Activated naive CD4-positive, alpha-beta T cell treated with anti-CD3 and anti-CD28 coated beads, Interleukin-2, amount 10 ng/mL, durations not matched to agents 7 days and 5 days (primary cell): ENCODE measurements around the gene ZC3H14.
A peak's percentile ranks its signal among the peaks of the same experiment; 100 is the strongest.

Source experiments
- CTCF ChIA-PET: fragments of 350-600 bp; sonication (Branson Sonifier 250); formaldehyde crosslinking; loops from one replicate; lab custom pipeline; 2021; ENCODE audit warnings: antibody characterized with exemption; lab: Charles Lee
- DNase-seq: peaks from one replicate; pipeline ENCODE4 v3.0.0-alpha.2; 2020
- H3K27ac Mint-ChIP-seq: one replicate; pipeline ENCODE4 v1.8.0; 2021; ENCODE audit warnings: mild to moderate bottlenecking, moderate library complexity, mixed read lengths
- H3K27me3 Mint-ChIP-seq: one replicate; pipeline ENCODE4 v1.8.0; 2021; ENCODE audit warnings: mild to moderate bottlenecking, mixed read lengths
- H3K36me3 Mint-ChIP-seq: one replicate; pipeline ENCODE4 v1.8.0; 2021; ENCODE audit warnings: mixed read lengths
- H3K4me1 Mint-ChIP-seq: one replicate; pipeline ENCODE4 v1.8.0; 2021; ENCODE audit warnings: mixed read lengths
- H3K4me3 Mint-ChIP-seq: one replicate; pipeline ENCODE4 v1.8.0; 2021; ENCODE audit warnings: mild to moderate bottlenecking, moderate library complexity, mixed read lengths
- H3K9me3 Mint-ChIP-seq: one replicate; pipeline ENCODE4 v1.8.0; 2021; ENCODE audit warnings: mixed read lengths

The ZC3H14 gene

GRCh38 chr14:88545256-88545655, 17.6 kb upstream of the ZC3H14 start:
- no peaks in the 10 kb centered on the region for H3K36me3 Mint-ChIP-seq
- DNase-seq = no peak
- no peaks in the 10 kb centered on the region for H3K4me1 Mint-ChIP-seq
- H3K4me3 Mint-ChIP-seq = no peak overlapping the region
- H3K27me3 Mint-ChIP-seq = peaks cover 13% of the 10 kb centered on the region
- H3K27ac Mint-ChIP-seq = no peak overlapping the region
- H3K9me3 Mint-ChIP-seq = no peaks in the 10 kb centered on the region
- CTCF ChIA-PET = no interaction called here

DNA sequence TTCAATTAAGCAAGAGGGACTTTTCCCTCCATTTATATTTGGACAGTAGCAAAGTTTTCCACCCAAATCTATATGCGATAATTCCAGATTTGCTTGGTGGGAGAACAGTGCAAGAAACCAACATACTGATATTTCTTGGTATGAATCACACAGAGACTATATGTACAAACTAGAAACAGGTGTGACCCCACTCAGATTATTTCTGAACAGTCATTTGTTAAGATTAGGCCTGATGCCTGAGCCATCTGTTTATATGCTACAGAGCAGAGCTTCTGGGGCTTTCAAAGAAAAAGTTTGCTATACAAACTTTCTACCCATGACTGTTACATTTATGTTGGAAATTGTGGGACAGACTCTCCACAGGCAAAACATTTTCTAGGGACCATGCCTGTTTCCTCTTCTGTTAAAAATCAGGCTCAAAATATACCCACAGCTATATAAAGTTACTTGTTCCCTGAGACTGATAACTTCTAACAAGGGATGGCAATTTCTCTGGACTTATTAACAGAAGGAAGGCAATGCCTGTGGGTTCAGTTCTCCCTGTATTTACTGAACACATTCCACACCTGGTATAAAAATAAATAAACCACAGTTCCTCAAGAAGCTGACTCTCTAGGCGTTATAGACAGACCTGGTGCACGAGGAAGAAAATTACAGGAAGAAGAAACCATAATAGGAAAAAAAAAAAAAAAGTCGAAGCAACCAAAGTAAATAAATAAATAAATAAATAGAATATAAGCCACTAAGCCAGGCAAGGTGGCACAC, 16.0 kb upstream of the ZC3H14 start:
- Mint-ChIP-seq H3K4me3 (no peak overlapping the region), H3K27ac (no peak overlapping the region), H3K27me3 (peaks cover 28% of the 10 kb centered on the region), H3K4me1 (peaks cover 2% of the 10 kb centered on the region), H3K36me3 (no peaks in the 10 kb centered on the region), H3K9me3 (no peaks in the 10 kb centered on the region)
- CTCF ChIA-PET = no interaction called here
- no peak for DNase-seq

DNA sequence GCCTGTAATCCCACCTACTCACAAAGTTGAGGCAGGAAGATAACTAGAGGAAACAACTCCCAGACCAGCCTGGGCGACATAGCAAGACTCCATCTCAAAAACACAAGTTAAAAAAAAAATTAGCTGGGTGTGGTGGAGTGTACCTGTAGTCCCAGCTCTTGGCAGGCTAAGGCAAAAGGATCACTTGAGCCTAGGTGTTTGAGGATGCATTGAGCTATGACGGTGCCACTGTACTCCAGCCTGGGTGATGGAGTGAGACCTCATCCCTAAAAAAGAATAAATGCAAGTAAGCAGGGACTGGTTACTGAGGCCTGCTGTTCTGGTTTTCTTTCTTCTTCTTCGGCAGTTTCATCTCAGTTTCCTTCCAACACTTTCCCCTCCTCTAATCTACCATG, 15.5 kb upstream of the ZC3H14 start:
- H3K36me3 Mint-ChIP-seq = no peaks in the 10 kb centered on the region
- CTCF ChIA-PET = no interaction called here
- H3K27me3 Mint-ChIP-seq = peaks cover 34% of the 10 kb centered on the region

DNA sequence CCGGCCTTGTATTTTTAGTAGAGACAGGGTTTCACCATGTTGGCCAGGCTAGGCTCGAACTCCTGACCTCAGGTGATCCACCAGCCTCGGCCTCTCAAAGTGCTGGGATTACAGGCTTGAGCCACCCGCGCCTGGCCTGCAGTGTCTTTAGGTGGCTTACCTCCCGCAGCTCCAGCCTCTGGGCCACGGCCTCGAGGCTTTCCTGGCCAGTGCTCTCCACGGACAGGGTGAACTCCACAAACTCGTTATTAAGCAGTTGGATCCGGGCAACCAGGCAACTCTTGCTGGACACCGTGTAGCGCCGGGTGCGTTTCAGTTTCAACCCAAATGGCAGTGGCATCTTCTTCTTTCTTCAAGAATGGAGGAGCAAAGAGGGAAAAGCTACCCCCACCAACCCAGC, 12.8 kb upstream of the ZC3H14 start:
- H3K27me3 Mint-ChIP-seq = peaks cover 59% of the 10 kb centered on the region
- H3K9me3 Mint-ChIP-seq = no peaks in the 10 kb centered on the region
- no peaks in the 10 kb centered on the region for H3K36me3 Mint-ChIP-seq
- peaks cover 16% of the 10 kb centered on the region for H3K4me1 Mint-ChIP-seq
- DNase-seq = no peak
- H3K4me3 Mint-ChIP-seq = no peak overlapping the region
- H3K27ac Mint-ChIP-seq = no peak overlapping the region
- CTCF ChIA-PET = no interaction called here

More for the DNA sequence above, 15.5 kb upstream of the ZC3H14 start:
- H3K27ac Mint-ChIP-seq = no peak overlapping the region
- H3K4me1 Mint-ChIP-seq = peaks cover 7% of the 10 kb centered on the region
- no peaks in the 10 kb centered on the region for H3K9me3 Mint-ChIP-seq
- DNase-seq = no peak
- no peak overlapping the region for H3K4me3 Mint-ChIP-seq

DNA sequence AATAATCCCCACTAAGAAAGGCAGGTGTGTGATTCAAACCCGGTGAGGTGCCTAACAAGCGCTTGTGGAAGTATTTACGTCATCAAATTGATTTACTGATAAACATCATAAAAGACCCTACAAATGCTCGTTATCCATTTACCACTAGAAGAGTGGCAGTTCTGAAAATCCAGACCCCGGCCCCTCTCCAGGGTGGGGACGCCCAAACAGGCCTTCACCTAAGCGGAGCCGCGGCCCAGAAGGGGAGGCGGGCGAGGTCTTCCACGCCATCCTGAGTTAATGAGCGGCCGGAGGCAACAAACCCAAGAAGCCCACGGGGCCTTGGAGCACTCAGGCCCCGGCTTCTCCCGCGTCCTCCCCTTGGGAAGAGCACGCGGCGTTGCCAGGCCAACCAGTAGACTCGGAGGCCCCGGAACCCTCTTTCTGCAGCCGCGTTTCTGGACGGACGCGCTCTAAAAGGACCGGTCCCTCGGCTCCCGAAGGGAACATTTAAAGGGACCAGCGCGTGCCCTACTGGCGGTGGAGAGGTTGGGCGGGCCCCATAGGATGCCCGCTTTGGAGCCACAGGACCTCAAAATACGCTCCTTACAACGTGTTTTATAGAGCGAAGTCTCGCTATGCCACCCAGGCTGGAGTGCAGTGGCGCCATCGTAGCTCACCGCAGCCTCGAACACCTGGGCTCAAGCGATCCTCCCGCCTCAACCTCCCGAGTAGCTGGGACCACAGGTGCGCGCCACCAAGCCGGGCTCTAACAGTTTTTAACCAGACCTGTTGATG, 11.6 kb upstream of the ZC3H14 start:
- Mint-ChIP-seq H3K4me1 (peaks cover 24% of the 10 kb centered on the region), H3K27ac (no peak overlapping the region), H3K36me3 (no peaks in the 10 kb centered on the region), H3K4me3 (peak overlapping the region; percentile 66), H3K9me3 (no peaks in the 10 kb centered on the region), H3K27me3 (peaks cover 69% of the 10 kb centered on the region)
- peak; percentile 56 for DNase-seq
- CTCF ChIA-PET = no interaction called here

DNA sequence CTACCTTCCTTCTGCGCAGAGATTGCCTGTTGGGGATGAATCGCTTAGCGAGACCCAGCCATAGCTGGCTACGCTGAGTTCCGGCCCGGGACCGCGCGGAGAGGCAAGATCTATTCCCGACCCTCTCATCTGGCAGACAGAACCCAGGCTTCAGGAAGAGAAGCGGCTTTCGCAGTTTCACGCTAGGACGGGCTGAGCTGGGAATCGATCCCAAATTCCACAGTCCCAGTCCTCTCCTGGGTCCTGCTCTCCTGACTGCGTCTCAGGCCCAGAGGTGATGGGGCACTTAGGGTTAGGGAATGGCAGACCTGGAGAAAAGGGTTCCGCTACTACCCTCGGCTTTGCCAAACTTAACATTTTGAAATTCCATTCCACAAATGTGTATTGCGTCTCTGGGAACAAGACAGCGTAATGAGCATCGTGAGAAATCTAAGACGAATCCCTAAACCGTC, 10.8 kb upstream of the ZC3H14 start:
- peak overlapping the region; percentile 66 for H3K4me3 Mint-ChIP-seq
- no peak overlapping the region for H3K27ac Mint-ChIP-seq

DNA sequence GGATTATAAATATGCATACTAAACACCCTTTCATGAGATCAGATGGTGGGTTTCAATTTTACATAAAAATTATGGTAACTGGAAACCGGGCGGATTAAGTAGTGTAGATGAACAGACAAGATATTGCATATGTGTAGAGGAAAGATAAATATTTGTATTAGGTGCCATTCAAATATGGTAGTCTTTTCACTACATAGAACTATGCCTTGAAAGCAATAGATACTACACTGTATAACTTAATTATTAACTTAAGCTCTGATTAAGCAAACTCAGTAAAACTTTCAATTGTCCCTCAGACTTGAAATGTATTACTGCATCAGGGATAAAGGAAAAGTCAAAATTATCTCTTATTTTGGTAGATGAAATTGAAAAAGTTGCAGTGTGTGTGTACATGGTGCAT, 10.0 kb upstream of the ZC3H14 start:
- no peaks in the 10 kb centered on the region for H3K9me3 Mint-ChIP-seq
- H3K36me3 Mint-ChIP-seq = no peaks in the 10 kb centered on the region
- peaks cover 40% of the 10 kb centered on the region for H3K4me1 Mint-ChIP-seq
- no peak for DNase-seq
- CTCF ChIA-PET = no interaction called here
- no peak overlapping the region for H3K27ac Mint-ChIP-seq
- no peak overlapping the region for H3K4me3 Mint-ChIP-seq
- peaks cover 85% of the 10 kb centered on the region for H3K27me3 Mint-ChIP-seq

More for the DNA sequence above, 10.8 kb upstream of the ZC3H14 start:
- CTCF ChIA-PET = no interaction called here
- Mint-ChIP-seq H3K9me3 (no peaks in the 10 kb centered on the region), H3K4me1 (peaks cover 31% of the 10 kb centered on the region), H3K36me3 (no peaks in the 10 kb centered on the region), H3K27me3 (peaks cover 76% of the 10 kb centered on the region)
- DNase-seq = no peak

- H3K4me3 Mint-ChIP-seq = peak overlapping the region; percentile 69
- no peaks in the 10 kb centered on the region for H3K9me3 Mint-ChIP-seq
- peaks cover 44% of the 10 kb centered on the region for H3K4me1 Mint-ChIP-seq
- no peak overlapping the region for H3K27ac Mint-ChIP-seq
- H3K36me3 Mint-ChIP-seq = no peaks in the 10 kb centered on the region
- CTCF ChIA-PET = no interaction called here
- DNase-seq = no peak
- H3K27me3 Mint-ChIP-seq = peaks cover 87% of the 10 kb centered on the region
Measured at GRCh38 chr14:88553886-88554456, 8.9 kb upstream of the ZC3H14 start.

DNA sequence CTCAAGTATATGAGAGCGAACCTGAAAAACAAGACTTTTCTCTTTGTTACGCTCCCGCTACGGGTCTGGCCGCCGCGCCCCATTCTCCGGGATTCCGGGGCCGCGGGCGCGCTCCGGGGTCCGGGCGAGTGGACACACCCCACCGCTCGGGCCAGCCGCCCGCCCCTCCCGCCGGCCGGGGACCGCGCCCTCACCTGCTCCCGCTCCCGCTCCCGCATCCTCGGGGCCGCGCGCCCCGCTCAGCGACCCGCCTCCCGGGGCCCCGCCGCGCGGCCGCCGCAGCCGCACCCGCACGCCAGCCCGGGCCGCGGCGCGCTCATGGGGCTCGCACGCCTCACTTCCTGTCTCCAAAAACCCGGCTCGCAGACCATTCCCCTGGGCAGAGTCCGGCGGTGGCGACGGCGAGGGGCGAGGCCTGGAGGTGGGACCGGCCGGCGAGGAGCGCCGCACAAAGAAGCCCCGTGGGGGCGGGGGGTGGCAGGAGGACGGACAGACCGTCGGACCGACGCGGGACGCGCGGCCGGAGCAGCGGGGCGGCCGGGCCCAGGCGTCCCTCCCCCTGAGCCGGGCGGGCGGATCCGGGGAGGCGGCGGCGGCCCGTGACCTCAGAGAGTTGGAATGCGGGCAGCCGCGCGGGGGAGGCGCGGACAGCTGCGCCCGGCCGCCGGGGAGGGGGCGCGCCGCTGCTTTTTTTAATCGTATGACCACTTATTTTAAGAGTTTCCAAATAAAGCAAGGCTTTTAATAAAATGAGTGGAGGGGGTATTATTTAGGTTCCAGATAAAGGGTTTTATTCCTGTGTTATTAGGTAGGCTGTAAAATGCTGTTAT, 8.2 kb upstream of the ZC3H14 start, which contains the start of gene PTPN21:
Gene PTPN21, minus strand, starts transcription at position 551 of the 830 bp plus-strand sequence. CDS start 4,590 bp downstream, outside the sequence.
- DNase-seq = peak; percentile 44
- H3K4me3 Mint-ChIP-seq = peak within 1 kb of the TSS; percentile 69
- peaks cover 47% of the 10 kb centered on the region for H3K4me1 Mint-ChIP-seq
- H3K9me3 Mint-ChIP-seq = no peaks in the 10 kb centered on the region
- no peaks in the 10 kb centered on the region for H3K36me3 Mint-ChIP-seq
- H3K27ac Mint-ChIP-seq = no peak within 1 kb of the TSS
- H3K27me3 Mint-ChIP-seq = peaks cover 91% of the 10 kb centered on the region
- CTCF ChIA-PET = no interaction called here

- CTCF ChIA-PET = no interaction called here
Measured at GRCh38 chr14:88556581-88556980, 6.3 kb upstream of the ZC3H14 start.

GRCh38 chr14:88559852-88560251, 3.0 kb upstream of the ZC3H14 start:
- CTCF ChIA-PET = interaction anchor here (0.8 to 2.4 kb wide), 3 partner anchors 60 to 370 kb away, joined by 3 to 15 read pairs (median 4); no protein-coding TSS in a partner anchor
- peaks cover 55% of the 10 kb centered on the region for H3K4me1 Mint-ChIP-seq
- no peak for DNase-seq

More at GRCh38 chr14:88556581-88556980, 6.3 kb upstream of the ZC3H14 start:
- peaks cover 89% of the 10 kb centered on the region for H3K27me3 Mint-ChIP-seq
- no peak overlapping the region for H3K4me3 Mint-ChIP-seq
- H3K4me1 Mint-ChIP-seq = peaks cover 47% of the 10 kb centered on the region
- no peak overlapping the region for H3K27ac Mint-ChIP-seq
- DNase-seq = no peak
- no peaks in the 10 kb centered on the region for H3K36me3 Mint-ChIP-seq
- H3K9me3 Mint-ChIP-seq = no peaks in the 10 kb centered on the region

GRCh38 chr14:88562532-88562830, 356 bp upstream of the ZC3H14 start:
- Mint-ChIP-seq H3K9me3 (no peaks in the 10 kb centered on the region), H3K27me3 (peaks cover 47% of the 10 kb centered on the region), H3K4me1 (peaks cover 40% of the 10 kb centered on the region), H3K4me3 (peak overlapping the region; percentile 94), H3K27ac (peak overlapping the region; percentile 60), H3K36me3 (peaks cover 14% of the 10 kb centered on the region)
- CTCF ChIA-PET = no interaction called here
- DNase-seq = no peak

More at GRCh38 chr14:88559852-88560251, 3.0 kb upstream of the ZC3H14 start:
- Mint-ChIP-seq H3K27ac (no peak overlapping the region), H3K9me3 (no peaks in the 10 kb centered on the region), H3K4me3 (no peak overlapping the region), H3K36me3 (peaks cover 4% of the 10 kb centered on the region), H3K27me3 (peaks cover 71% of the 10 kb centered on the region)

DNA sequence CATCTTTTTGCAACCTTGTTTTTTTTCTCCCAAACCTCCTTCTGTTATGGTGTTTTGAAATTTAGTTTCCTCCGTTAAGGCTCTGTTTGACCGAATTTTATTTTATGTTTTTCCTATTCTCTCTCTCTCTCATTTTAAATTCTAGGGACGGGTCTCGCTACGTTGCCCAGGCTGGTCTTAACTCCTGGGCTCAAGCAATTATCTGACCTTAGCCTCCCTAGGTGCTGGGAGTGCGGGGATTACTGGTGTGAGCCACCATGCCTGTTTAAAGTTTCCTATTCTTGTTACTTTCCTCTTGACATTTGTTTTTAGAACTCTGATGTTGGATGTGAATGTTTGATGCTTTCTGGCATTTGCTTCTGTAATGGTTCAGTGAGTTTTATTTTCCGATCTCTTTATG, 1.0 kb downstream of the ZC3H14 start:
- peaks cover 24% of the 10 kb centered on the region for H3K36me3 Mint-ChIP-seq
- H3K4me1 Mint-ChIP-seq = peaks cover 33% of the 10 kb centered on the region
- H3K27ac Mint-ChIP-seq = peak overlapping the region; percentile 40
- no peak for DNase-seq
- peaks cover 37% of the 10 kb centered on the region for H3K27me3 Mint-ChIP-seq
- no peaks in the 10 kb centered on the region for H3K9me3 Mint-ChIP-seq
- peak overlapping the region; percentile 94 for H3K4me3 Mint-ChIP-seq
- CTCF ChIA-PET = no interaction called here

- no peak for DNase-seq
- no peak overlapping the region for H3K27ac Mint-ChIP-seq
- peaks cover 40% of the 10 kb centered on the region for H3K36me3 Mint-ChIP-seq
- H3K4me1 Mint-ChIP-seq = peaks cover 29% of the 10 kb centered on the region
- H3K4me3 Mint-ChIP-seq = no peak overlapping the region
- H3K27me3 Mint-ChIP-seq = peaks cover 25% of the 10 kb centered on the region
- no peaks in the 10 kb centered on the region for H3K9me3 Mint-ChIP-seq
- CTCF ChIA-PET = interaction anchor here (1.1 kb wide), 1 partner anchor 102 kb away, joined by 3 read pairs; no protein-coding TSS in a partner anchor
Measured at GRCh38 chr14:88565427-88565826, 2.6 kb downstream of the ZC3H14 start.
